ENCODE measurements around the gene ASTN1. TPM values are rescaled to one million over a fixed set of nuclear protein-coding genes. Genes with fewer than 3 reads are reported as not detected.

Gene ASTN1
- total RNA-seq, 1 experiment from 2014 or later: 0.05 TPM

GRCh38 chr1:176839216-176839615, 325.3 kb downstream of the ASTN1 start:
- in situ Hi-C loops (cut with HindIII; ENCODE audit: low pct_unique_long_range_greater_than_20kb, low sequenced_read_pairs): no loop called here
- Histone ChIP-seq H3K27ac (ENCODE audit: low read length) (no peak overlapping the region), H3K4me3 (ENCODE audit: low read depth in 2 of 2, low read length in 2 of 2) (no peak overlapping the region), H3K36me3 (ENCODE audit: control insufficient read depth, insufficient read depth, low read length) (no peaks in the 10 kb centered on the region), H3K4me1 (ENCODE audit: control insufficient read depth, insufficient read depth, low read length) (no peaks in the 10 kb centered on the region), H3K9me3 (ENCODE audit: control insufficient read depth, insufficient read depth, low read depth, low read length) (no peaks in the 10 kb centered on the region), H3K27me3 (ENCODE audit: control insufficient read depth, insufficient read depth, low read length) (0 out of 2 replicates have a peak, but pooled peaks cover 6% of the 10 kb centered on the region)
- BruUV-seq (replicated peaks): no TSS peak
- ChIA-PET POLR2A (no interaction called here), CTCF (no interaction called here)
- TF ChIP-seq POLR2AphosphoS5 (IDR thresholded peaks at IDR 0.05; ENCODE audit: low read depth, low read length): no peak
- no peak for TF ChIP-seq CTCF (IDR thresholded peaks at IDR 0.05)
- no peak for TF ChIP-seq SIN3A (IDR thresholded peaks at IDR 0.05; ENCODE audit: borderline replicate concordance, insufficient read depth, low read depth, low read length)
- TF ChIP-seq TCF7L2 (IDR thresholded peaks at IDR 0.05; ENCODE audit: low read depth, low read length): no peak
- no peak for TF ChIP-seq REST (IDR thresholded peaks at IDR 0.05; ENCODE audit: insufficient read depth in 1 of 2, low read depth in 2 of 2, low read length in 1 of 2)
- DNase-seq (ENCODE audit: low read depth, low spot score) (no peak), ATAC-seq (no peak)
- intact Hi-C loops (cut with micrococcal nuclease; ENCODE audit: unreplicated experiment): no loop called here

DNA sequence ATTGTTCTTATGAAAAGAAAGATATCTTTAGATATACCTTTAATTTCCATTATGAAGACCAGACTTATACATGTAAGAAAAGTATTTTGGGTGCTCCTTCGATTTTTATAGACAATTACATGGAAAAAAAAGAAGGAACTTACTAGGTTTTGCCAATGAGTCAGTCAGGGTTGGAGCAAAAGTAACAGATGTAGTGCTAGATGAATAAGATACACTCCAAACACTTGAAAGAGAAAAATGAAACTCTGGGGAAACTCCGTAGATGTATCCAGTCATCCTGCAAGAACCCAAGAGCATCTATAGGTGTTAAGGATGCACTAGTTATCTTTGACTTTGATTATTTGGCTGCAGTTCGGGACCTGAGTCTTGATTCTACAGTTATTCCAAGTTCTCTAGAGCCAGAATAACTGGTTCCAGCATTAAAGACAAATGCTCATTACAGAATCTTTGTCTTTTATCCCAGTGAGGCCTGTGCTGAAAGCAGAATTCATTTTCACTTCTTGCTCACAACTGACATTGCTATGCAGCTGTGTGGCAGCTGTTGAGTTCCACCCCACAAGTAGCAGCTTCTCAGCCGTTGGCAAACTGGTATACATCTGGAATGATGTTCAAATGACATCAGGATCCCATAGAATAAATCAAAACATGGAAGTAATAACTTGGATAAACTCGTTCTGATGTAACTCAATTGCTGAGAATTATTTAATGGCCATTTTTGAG, 326.1 kb downstream of the ASTN1 start:
- ChIA-PET POLR2A (no interaction called here), CTCF (no interaction called here)
- Histone ChIP-seq H3K27ac (ENCODE audit: low read length) (no peak overlapping the region), H3K36me3 (ENCODE audit: control insufficient read depth, insufficient read depth, low read length) (no peaks in the 10 kb centered on the region), H3K4me3 (ENCODE audit: low read depth in 2 of 2, low read length in 2 of 2) (no peak overlapping the region), H3K4me1 (ENCODE audit: control insufficient read depth, insufficient read depth, low read length) (no peaks in the 10 kb centered on the region), H3K9me3 (ENCODE audit: control insufficient read depth, insufficient read depth, low read depth, low read length) (no peaks in the 10 kb centered on the region), H3K27me3 (ENCODE audit: control insufficient read depth, insufficient read depth, low read length) (0 out of 2 replicates have a peak, but pooled peaks cover 6% of the 10 kb centered on the region)
- no TSS peak for BruUV-seq (replicated peaks)
- in situ Hi-C loops (cut with HindIII; ENCODE audit: low pct_unique_long_range_greater_than_20kb, low sequenced_read_pairs): no loop called here
- intact Hi-C loops (cut with micrococcal nuclease; ENCODE audit: unreplicated experiment): no loop called here
- ATAC-seq (no peak), DNase-seq (ENCODE audit: low read depth, low spot score) (no peak)
- TF ChIP-seq CTCF (IDR thresholded peaks at IDR 0.05) (no peak), POLR2AphosphoS5 (IDR thresholded peaks at IDR 0.05; ENCODE audit: low read depth, low read length) (no peak), SIN3A (IDR thresholded peaks at IDR 0.05; ENCODE audit: borderline replicate concordance, insufficient read depth, low read depth, low read length) (no peak), REST (IDR thresholded peaks at IDR 0.05; ENCODE audit: insufficient read depth in 1 of 2, low read depth in 2 of 2, low read length in 1 of 2) (no peak), TCF7L2 (IDR thresholded peaks at IDR 0.05; ENCODE audit: low read depth, low read length) (no peak)

Measured in Panc1 (cell line).